GM19238 (cell line): ENCODE measurements around the gene LIN7C.
"Not testable (repeated sequence)": the region's sequence is repeated elsewhere in the genome, so short reads cannot be mapped to it uniquely, and the experiment has no call there.

Source experiments
- DNase-seq: peaks from one replicate; pipeline ENCODE4 v3.0.0; 2011; ENCODE audit warnings: low spot score; ENCODE audit not compliant: insufficient read length

The LIN7C gene

GRCh38 chr11:27506200-27507182 is at the start of gene LIN7C:
Gene LIN7C (minus strand): TSS chr11:27506769. CDS start chr11:27506752, 17 bp downstream.
- DNase-seq: peak; percentile 80

GRCh38 chr11:27555264-27555663 is 48.7 kb upstream of the LIN7C start:
- DNase-seq: no peak

- no peak for DNase-seq
These were observed 46.6 kb upstream of the LIN7C start for GRCh38 chr11:27553186-27553585.

GRCh38 chr11:27552341-27552740 is 45.8 kb upstream of the LIN7C start:
- DNase-seq: no peak

- no peak for DNase-seq
These were observed 44.6 kb upstream of the LIN7C start for GRCh38 chr11:27551127-27551526.

- DNase-seq: no peak
These were observed 39.4 kb upstream of the LIN7C start for GRCh38 chr11:27545946-27546345.

- DNase-seq: no peak
These were observed 38.5 kb upstream of the LIN7C start for GRCh38 chr11:27545035-27545434.

- no peak for DNase-seq
These were observed 35.2 kb upstream of the LIN7C start for GRCh38 chr11:27541790-27542189.

GRCh38 chr11:27540051-27540450 is 33.5 kb upstream of the LIN7C start:
- DNase-seq: no peak

GRCh38 chr11:27535103-27535502 is 28.5 kb upstream of the LIN7C start:
- no peak for DNase-seq

GRCh38 chr11:27532652-27533325 is 26.2 kb upstream of the LIN7C start:
- DNase-seq: no peak

- no peak for DNase-seq
These were observed 22.1 kb upstream of the LIN7C start for GRCh38 chr11:27528712-27529111.

- DNase-seq: no peak
These were observed 20.0 kb upstream of the LIN7C start for GRCh38 chr11:27526535-27526934.

- no peak for DNase-seq
These were observed 19.4 kb upstream of the LIN7C start for GRCh38 chr11:27525824-27526516.

- DNase-seq: no peak
These were observed 17.6 kb upstream of the LIN7C start for GRCh38 chr11:27524155-27524554.

GRCh38 chr11:27520226-27520625 is 13.7 kb upstream of the LIN7C start:
- DNase-seq: no peak

GRCh38 chr11:27518518-27518917 is 11.9 kb upstream of the LIN7C start:
- DNase-seq: no peak

GRCh38 chr11:27517490-27517889 is 10.9 kb upstream of the LIN7C start:
- DNase-seq: not testable (repeated sequence)

- no peak for DNase-seq
These were observed 8.0 kb upstream of the LIN7C start for GRCh38 chr11:27514558-27514957.

GRCh38 chr11:27514076-27514475 is 7.5 kb upstream of the LIN7C start:
- DNase-seq: no peak

- DNase-seq: no peak
These were observed 6.8 kb upstream of the LIN7C start for GRCh38 chr11:27513389-27513788.

- no peak for DNase-seq
These were observed 5.7 kb upstream of the LIN7C start for GRCh38 chr11:27512238-27512637.
